ENCODE measurements around the gene ZNF155. TPM values are rescaled to one million over a fixed set of nuclear protein-coding genes. Genes with fewer than 3 reads are reported as not detected.

Gene ZNF155
- total RNA-seq, 2 experiments from 2014 or later: 6.7 to 7.5 TPM

- Mint-ChIP-seq H3K9me3 (peaks cover 48% of the 10 kb centered on the region), H3K4me3 (no peak overlapping the region), H3K27ac (no peak overlapping the region), H3K27me3 (no peaks in the 10 kb centered on the region), H3K4me1 (no peaks in the 10 kb centered on the region), H3K36me3 (ENCODE audit: low read depth) (peaks cover 24% of the 10 kb centered on the region)
- POLR2A ChIA-PET: no interaction called here
- CTCF ChIA-PET: no interaction called here
- DNase-seq: no peak
Observed at GRCh38 chr19:43966079-43966694, 17.8 kb upstream of the ZNF155 start.

GRCh38 chr19:43976732-43977131 lies 7.3 kb upstream of the ZNF155 start:
- ChIA-PET CTCF (no interaction called here), POLR2A (no interaction called here)
- H3K36me3 Mint-ChIP-seq (ENCODE audit: low read depth): no peaks in the 10 kb centered on the region
- H3K9me3 Mint-ChIP-seq: peaks cover 45% of the 10 kb centered on the region
- H3K4me3 Mint-ChIP-seq: no peak overlapping the region
- H3K27me3 Mint-ChIP-seq: no peaks in the 10 kb centered on the region
- H3K27ac Mint-ChIP-seq: no peak overlapping the region
- DNase-seq: no peak
- no peaks in the 10 kb centered on the region for H3K4me1 Mint-ChIP-seq

GRCh38 chr19:43983544-43983911 lies 460 bp upstream of the ZNF155 start:
- CTCF ChIA-PET: no interaction called here
- DNase-seq: no peak
- H3K4me3 Mint-ChIP-seq: peak overlapping the region; percentile 97
- H3K27me3 Mint-ChIP-seq: no peaks in the 10 kb centered on the region
- H3K27ac Mint-ChIP-seq: no peak overlapping the region
- H3K4me1 Mint-ChIP-seq: peaks cover 8% of the 10 kb centered on the region
- POLR2A ChIA-PET: interaction anchor here (1.3 to 2.1 kb wide), 2 partner anchors 48 to 112 kb away, joined by 3 to 6 read pairs; partner anchors contain the start of gene ZNF45
- H3K36me3 Mint-ChIP-seq (ENCODE audit: low read depth): peaks cover 18% of the 10 kb centered on the region
- H3K9me3 Mint-ChIP-seq: peaks cover 30% of the 10 kb centered on the region

- no peak for DNase-seq
- H3K9me3 Mint-ChIP-seq: peaks cover 28% of the 10 kb centered on the region
- peak overlapping the region; percentile 86 for H3K27ac Mint-ChIP-seq
- POLR2A ChIA-PET: interaction anchor here (1.3 to 2.1 kb wide), 3 partner anchors 19 to 111 kb away, joined by 3 to 6 read pairs (median 5); partner anchors contain the start of gene ZNF45
- peak overlapping the region; percentile 97 for H3K4me3 Mint-ChIP-seq
- peaks cover 29% of the 10 kb centered on the region for H3K36me3 Mint-ChIP-seq (ENCODE audit: low read depth)
- no peaks in the 10 kb centered on the region for H3K27me3 Mint-ChIP-seq
- CTCF ChIA-PET: no interaction called here
- peaks cover 8% of the 10 kb centered on the region for H3K4me1 Mint-ChIP-seq
Observed at GRCh38 chr19:43984687-43985000, 656 bp downstream of the ZNF155 start.

GRCh38 chr19:43997631-43998290 lies 13.8 kb downstream of the ZNF155 start:
- H3K36me3 Mint-ChIP-seq (ENCODE audit: low read depth): peaks cover 61% of the 10 kb centered on the region
- CTCF ChIA-PET: no interaction called here

GRCh38 chr19:44002212-44002565 lies 18.2 kb downstream of the ZNF155 start:
- no peaks in the 10 kb centered on the region for H3K27me3 Mint-ChIP-seq
- peak overlapping the region; percentile 99 for H3K4me3 Mint-ChIP-seq
- peaks cover 19% of the 10 kb centered on the region for H3K4me1 Mint-ChIP-seq
- no peak for DNase-seq
- H3K9me3 Mint-ChIP-seq: peaks cover 45% of the 10 kb centered on the region
- ChIA-PET CTCF (interaction anchor here (0.9 kb wide), 1 partner anchor 498 kb away, joined by 3 read pairs; the partner anchor contains the start of gene ZNF180), POLR2A (interaction anchor here (2.3 kb wide), 1 partner anchor 93 kb away, joined by 7 read pairs; no protein-coding TSS in a partner anchor)
- peaks cover 45% of the 10 kb centered on the region for H3K36me3 Mint-ChIP-seq (ENCODE audit: low read depth)
- peak overlapping the region; percentile 92 for H3K27ac Mint-ChIP-seq

More at GRCh38 chr19:43997631-43998290, 13.8 kb downstream of the ZNF155 start:
- no peak for DNase-seq
- peaks cover 10% of the 10 kb centered on the region for H3K4me1 Mint-ChIP-seq
- H3K27me3 Mint-ChIP-seq: no peaks in the 10 kb centered on the region
- H3K27ac Mint-ChIP-seq: no peak overlapping the region
- H3K9me3 Mint-ChIP-seq: peaks cover 38% of the 10 kb centered on the region
- H3K4me3 Mint-ChIP-seq: no peak overlapping the region
- POLR2A ChIA-PET: no interaction called here

GRCh38 chr19:44002566-44003460 lies 18.8 kb downstream of the ZNF155 start, which contains the start of gene ZNF230:
ZNF230 (plus strand) TSS chr19:44002957; CDS start chr19:44007079, 4,122 bp downstream.
- POLR2A ChIA-PET: interaction anchor here (1.3 to 2.3 kb wide), 3 partner anchors 11 to 92 kb away, joined by 5 to 7 read pairs (median 6); no protein-coding TSS in a partner anchor
- H3K9me3 Mint-ChIP-seq: peaks cover 46% of the 10 kb centered on the region
- peak within 1 kb of the TSS; percentile 92 for H3K27ac Mint-ChIP-seq
- no peaks in the 10 kb centered on the region for H3K27me3 Mint-ChIP-seq
- H3K4me3 Mint-ChIP-seq: peak within 1 kb of the TSS; percentile 99
- CTCF ChIA-PET: interaction anchor here (0.8 kb wide), 1 partner anchor 92 kb away, joined by 4 read pairs; no protein-coding TSS in a partner anchor
- peaks cover 19% of the 10 kb centered on the region for H3K4me1 Mint-ChIP-seq
- DNase-seq: peak; percentile 88
- H3K36me3 Mint-ChIP-seq (ENCODE audit: low read depth): peaks cover 45% of the 10 kb centered on the region

GRCh38 chr19:44003461-44004009 lies 19.5 kb downstream of the ZNF155 start:
- POLR2A ChIA-PET: interaction anchor here (1.3 to 2.3 kb wide), 3 partner anchors 11 to 92 kb away, joined by 5 to 7 read pairs (median 6); no protein-coding TSS in a partner anchor
- Mint-ChIP-seq H3K9me3 (peaks cover 45% of the 10 kb centered on the region), H3K27me3 (no peaks in the 10 kb centered on the region), H3K4me3 (peak overlapping the region; percentile 99), H3K27ac (peak overlapping the region; percentile 92), H3K4me1 (peaks cover 19% of the 10 kb centered on the region), H3K36me3 (ENCODE audit: low read depth) (peaks cover 45% of the 10 kb centered on the region)
- DNase-seq: no peak
- CTCF ChIA-PET: interaction anchor here (0.8 to 1.0 kb wide), 2 partner anchors 68 to 92 kb away, joined by 4 read pairs; partner anchors contain the start of gene ZNF45

GRCh38 chr19:44005973-44006372 lies 22.0 kb downstream of the ZNF155 start:
- H3K27ac Mint-ChIP-seq: no peak overlapping the region
- H3K4me3 Mint-ChIP-seq: no peak overlapping the region
- peaks cover 64% of the 10 kb centered on the region for H3K36me3 Mint-ChIP-seq (ENCODE audit: low read depth)
- POLR2A ChIA-PET: no interaction called here
- H3K27me3 Mint-ChIP-seq: no peaks in the 10 kb centered on the region
- H3K9me3 Mint-ChIP-seq: peaks cover 54% of the 10 kb centered on the region
- CTCF ChIA-PET: no interaction called here
- H3K4me1 Mint-ChIP-seq: peaks cover 19% of the 10 kb centered on the region
- no peak for DNase-seq

- CTCF ChIA-PET: no interaction called here
- H3K9me3 Mint-ChIP-seq: peaks cover 62% of the 10 kb centered on the region
- H3K4me3 Mint-ChIP-seq: no peak overlapping the region
- POLR2A ChIA-PET: no interaction called here
- peaks cover 71% of the 10 kb centered on the region for H3K36me3 Mint-ChIP-seq (ENCODE audit: low read depth)
- peaks cover 12% of the 10 kb centered on the region for H3K4me1 Mint-ChIP-seq
- no peak for DNase-seq
- H3K27ac Mint-ChIP-seq: no peak overlapping the region
- H3K27me3 Mint-ChIP-seq: no peaks in the 10 kb centered on the region
Observed at GRCh38 chr19:44007473-44007872, 23.5 kb downstream of the ZNF155 start.

- no peaks in the 10 kb centered on the region for H3K4me1 Mint-ChIP-seq
- peaks cover 80% of the 10 kb centered on the region for H3K9me3 Mint-ChIP-seq
- H3K4me3 Mint-ChIP-seq: no peak overlapping the region
- DNase-seq: no peak
- peaks cover 69% of the 10 kb centered on the region for H3K36me3 Mint-ChIP-seq (ENCODE audit: low read depth)
- no peaks in the 10 kb centered on the region for H3K27me3 Mint-ChIP-seq
- ChIA-PET CTCF (no interaction called here), POLR2A (no interaction called here)
- no peak overlapping the region for H3K27ac Mint-ChIP-seq
Observed at GRCh38 chr19:44010468-44010867, 26.5 kb downstream of the ZNF155 start.

- Mint-ChIP-seq H3K9me3 (peaks cover 45% of the 10 kb centered on the region), H3K4me3 (no peak overlapping the region), H3K27me3 (no peaks in the 10 kb centered on the region), H3K27ac (no peak overlapping the region), H3K36me3 (ENCODE audit: low read depth) (peaks cover 3% of the 10 kb centered on the region), H3K4me1 (no peaks in the 10 kb centered on the region)
- POLR2A ChIA-PET: no interaction called here
- no peak for DNase-seq
- CTCF ChIA-PET: no interaction called here
Observed at GRCh38 chr19:44019498-44019897, 35.5 kb downstream of the ZNF155 start.

- H3K4me1 Mint-ChIP-seq: peaks cover 16% of the 10 kb centered on the region
- ChIA-PET CTCF (no interaction called here), POLR2A (no interaction called here)
- H3K9me3 Mint-ChIP-seq: peaks cover 42% of the 10 kb centered on the region
- H3K27ac Mint-ChIP-seq: no peak overlapping the region
- DNase-seq: no peak
- peaks cover 15% of the 10 kb centered on the region for H3K36me3 Mint-ChIP-seq (ENCODE audit: low read depth)
- H3K27me3 Mint-ChIP-seq: no peaks in the 10 kb centered on the region
- H3K4me3 Mint-ChIP-seq: no peak overlapping the region
Observed at GRCh38 chr19:44021221-44021620, 37.2 kb downstream of the ZNF155 start.

Data from activated CD4-positive, alpha-beta memory T cell treated with anti-CD3 and anti-CD28 coated beads, Interleukin-2, amount 10 ng/mL, durations not matched to agents 7 days and 5 days (primary cell).